ENCODE results near the gene ZNF544.
"Not testable (repeated sequence)": the region's sequence is repeated elsewhere in the genome, so short reads cannot be mapped to it uniquely, and the experiment has no call there.

Gene ZNF544

DNA sequence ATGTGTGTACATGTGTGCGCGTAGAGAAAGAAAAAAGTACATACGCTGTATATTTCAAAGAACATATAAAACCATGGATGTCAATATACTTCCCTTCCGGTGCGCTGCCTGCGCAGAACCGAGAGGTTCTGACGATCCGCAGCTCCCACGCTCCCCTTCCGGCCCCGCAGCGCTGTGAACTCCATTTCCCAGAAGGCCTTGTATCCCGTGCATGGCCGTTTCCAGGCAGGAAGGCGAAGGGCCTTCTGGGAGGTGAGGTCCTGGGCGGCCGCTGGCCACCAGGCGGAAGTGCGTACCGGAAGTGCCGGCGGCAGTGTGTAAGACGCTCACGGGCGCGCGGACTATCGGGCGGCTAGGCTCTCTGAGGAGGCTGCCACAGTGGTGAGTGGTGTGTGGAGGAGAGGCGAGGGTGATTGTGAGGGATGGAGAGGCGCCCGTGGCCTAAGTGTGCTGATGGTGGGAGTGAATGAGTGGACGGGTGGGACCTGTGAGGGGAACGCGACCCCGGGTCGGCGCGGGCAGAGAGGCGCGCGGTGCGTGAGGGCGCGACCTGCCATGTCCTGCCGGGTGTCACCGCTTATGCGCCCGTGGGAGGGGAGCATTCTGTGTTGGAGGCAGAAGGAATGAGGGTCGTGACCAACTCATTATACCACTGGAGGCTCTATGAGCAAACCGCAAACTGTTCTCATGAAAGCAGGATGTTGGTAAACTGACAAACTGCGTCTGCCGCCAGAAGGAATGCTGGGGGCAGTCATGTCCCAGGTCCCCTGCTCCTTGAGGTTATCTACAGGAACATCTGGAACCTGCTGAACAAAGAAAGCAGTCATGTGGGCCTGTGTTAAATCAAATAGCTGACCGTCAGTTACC lies 76.6 kb downstream of the ZNF544 start, which contains the start of gene ERVK3-1:
Gene ERVK3-1, plus strand, starts transcription at position 313 of the 867 bp plus-strand sequence. CDS start 6,792 bp downstream, outside the sequence.
- DNase-seq (ENCODE audit: low read depth) = peak; percentile 94

DNA sequence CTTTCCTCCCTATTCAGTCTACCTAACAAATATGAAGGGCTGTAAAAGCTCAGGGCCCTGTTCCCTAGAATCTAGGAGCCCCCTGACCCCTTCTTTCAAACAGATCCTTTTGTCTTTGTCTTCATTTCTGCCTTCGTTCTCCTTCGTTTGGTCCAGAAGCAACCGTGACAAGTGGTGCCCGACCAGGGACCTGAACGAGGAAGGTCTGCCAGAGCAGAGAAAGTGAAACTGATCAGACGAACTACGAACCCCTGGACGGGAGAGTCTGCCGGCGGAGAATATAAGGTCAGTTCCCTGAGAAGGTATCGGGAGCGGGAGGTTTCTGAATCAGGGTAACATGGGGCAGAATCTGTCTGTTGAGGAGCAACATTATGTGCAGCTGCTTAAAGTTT lies 77.2 kb downstream of the ZNF544 start:
- no peak for DNase-seq (ENCODE audit: low read depth)

DNA sequence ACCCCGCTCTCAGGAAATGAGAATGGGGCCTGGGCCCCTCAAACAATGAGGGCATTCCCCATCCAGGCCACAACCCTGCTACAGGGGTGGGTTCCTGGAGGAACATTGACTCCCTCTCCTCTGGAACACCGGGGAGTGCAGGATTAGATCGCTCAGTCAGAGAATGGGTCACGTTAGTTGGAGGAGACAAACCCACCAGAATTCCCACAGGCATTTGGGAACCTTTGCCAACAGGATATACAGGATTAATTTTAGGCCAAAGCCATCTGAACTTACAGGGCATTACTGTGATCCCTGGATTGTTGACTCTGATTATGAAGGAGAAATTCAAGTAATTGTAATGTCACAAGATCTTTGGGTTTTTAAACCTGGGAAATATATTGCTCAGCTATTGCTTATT lies 79.0 kb downstream of the ZNF544 start:
- DNase-seq (ENCODE audit: low read depth) = no peak

DNA sequence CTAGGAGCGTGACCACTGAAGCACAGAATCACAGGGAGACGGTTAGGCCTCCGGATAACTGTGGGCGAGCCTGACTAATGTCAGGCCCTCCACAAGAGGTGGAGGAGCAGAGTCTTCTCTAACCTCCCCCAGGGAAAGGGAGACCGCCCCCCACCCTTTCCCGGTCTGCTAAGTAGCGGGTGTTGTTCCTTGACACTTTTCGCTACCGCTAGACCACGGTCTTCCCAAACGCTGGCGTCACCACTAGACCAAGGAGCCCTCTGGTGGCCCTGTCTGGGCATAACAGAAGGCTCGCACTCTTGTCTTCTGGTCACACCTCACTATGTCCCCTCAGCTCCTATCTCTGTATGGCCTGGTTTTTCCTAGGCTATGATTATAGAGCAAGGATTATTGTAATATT lies 82.0 kb downstream of the ZNF544 start:
- DNase-seq (ENCODE audit: low read depth) = not testable (repeated sequence)

DNA sequence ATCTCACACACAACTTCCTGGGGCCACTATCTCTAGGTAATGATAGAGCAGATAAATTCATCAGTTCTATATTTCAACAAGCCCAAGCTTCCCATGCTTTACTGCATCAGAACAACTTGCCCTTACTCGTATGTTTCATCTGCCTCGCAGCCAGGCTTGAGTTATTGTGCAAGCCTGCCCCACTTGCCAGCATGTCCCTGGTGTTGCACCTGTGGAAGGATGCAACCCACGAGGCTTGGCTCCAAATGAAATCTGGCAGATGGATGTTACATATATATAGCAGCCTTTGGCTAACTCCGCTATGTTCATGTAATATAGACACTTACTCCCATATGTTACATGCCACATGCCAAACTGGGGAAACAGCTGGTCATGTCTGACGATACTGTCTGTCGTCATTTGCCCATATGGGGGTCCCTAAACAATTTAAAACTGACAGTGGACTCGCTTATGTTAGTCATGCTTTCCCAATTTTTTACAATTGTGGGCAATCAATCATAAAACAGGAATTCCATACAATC lies 82.7 kb downstream of the ZNF544 start:
- DNase-seq (ENCODE audit: low read depth) = no peak

All from non-pigmented ciliary epithelial cell (primary cell).